ENCODE measurements around the gene GAPDH. TPM values are rescaled to one million over a fixed set of nuclear protein-coding genes. Genes with fewer than 3 reads are reported as not detected.
"Not testable (repeated sequence)": the region's sequence is repeated elsewhere in the genome, so short reads cannot be mapped to it uniquely, and the experiment has no call there.

Gene GAPDH
- 1,000 to 10,000 TPM; 2,526 to 4,151 (median 3,597) TPM for total RNA-seq

DNA sequence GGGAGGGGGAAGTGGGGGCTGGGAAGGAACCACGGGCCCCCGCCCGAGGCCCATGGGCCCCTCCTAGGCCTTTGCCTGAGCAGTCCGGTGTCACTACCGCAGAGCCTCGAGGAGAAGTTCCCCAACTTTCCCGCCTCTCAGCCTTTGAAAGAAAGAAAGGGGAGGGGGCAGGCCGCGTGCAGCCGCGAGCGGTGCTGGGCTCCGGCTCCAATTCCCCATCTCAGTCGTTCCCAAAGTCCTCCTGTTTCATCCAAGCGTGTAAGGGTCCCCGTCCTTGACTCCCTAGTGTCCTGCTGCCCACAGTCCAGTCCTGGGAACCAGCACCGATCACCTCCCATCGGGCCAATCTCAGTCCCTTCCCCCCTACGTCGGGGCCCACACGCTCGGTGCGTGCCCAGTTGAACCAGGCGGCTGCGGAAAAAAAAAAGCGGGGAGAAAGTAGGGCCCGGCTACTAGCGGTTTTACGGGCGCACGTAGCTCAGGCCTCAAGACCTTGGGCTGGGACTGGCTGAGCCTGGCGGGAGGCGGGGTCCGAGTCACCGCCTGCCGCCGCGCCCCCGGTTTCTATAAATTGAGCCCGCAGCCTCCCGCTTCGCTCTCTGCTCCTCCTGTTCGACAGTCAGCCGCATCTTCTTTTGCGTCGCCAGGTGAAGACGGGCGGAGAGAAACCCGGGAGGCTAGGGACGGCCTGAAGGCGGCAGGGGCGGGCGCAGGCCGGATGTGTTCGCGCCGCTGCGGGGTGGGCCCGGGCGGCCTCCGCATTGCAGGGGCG is at the start of gene GAPDH:
GAPDH (plus strand) TSS at position 595 of the 772 bp plus-strand sequence. CDS start 316 bp downstream, outside the sequence.
- intact Hi-C loops (cut with DNase I) = loop anchor here (10.0 kb wide), 1 partner anchor 59 kb away; the partner anchor contains the start of gene VAMP1
- H3K9me3 ChIP-seq = no peaks in the 10 kb centered on the region
- TF ChIP-seq, protein P1, sequence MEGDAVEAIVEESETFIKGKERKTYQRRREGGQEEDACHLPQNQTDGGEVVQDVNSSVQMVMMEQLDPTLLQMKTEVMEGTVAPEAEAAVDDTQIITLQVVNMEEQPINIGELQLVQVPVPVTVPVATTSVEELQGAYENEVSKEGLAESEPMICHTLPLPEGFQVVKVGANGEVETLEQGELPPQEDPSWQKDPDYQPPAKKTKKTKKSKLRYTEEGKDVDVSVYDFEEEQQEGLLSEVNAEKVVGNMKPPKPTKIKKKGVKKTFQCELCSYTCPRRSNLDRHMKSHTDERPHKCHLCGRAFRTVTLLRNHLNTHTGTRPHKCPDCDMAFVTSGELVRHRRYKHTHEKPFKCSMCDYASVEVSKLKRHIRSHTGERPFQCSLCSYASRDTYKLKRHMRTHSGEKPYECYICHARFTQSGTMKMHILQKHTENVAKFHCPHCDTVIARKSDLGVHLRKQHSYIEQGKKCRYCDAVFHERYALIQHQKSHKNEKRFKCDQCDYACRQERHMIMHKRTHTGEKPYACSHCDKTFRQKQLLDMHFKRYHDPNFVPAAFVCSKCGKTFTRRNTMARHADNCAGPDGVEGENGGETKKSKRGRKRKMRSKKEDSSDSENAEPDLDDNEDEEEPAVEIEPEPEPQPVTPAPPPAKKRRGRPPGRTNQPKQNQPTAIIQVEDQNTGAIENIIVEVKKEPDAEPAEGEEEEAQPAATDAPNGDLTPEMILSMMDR (IDR thresholded peaks at IDR 0.05) = peak in 1 of 6 experiments; percentile 13
- TF ChIP-seq POLR2A (IDR thresholded peaks at IDR 0.05) = peak in 2 of 4 donors; percentile 95 to 96
- H3K4me3 ChIP-seq = peak within 1 kb of the TSS; percentile 90 to 99 (median 92)
- WGBS, 2 donors = 0 to 1% methylated on average over 5 to 34 of the region's 62 CpGs
- H3K27me3 ChIP-seq = no peaks in the 10 kb centered on the region
- peaks cover 28 to 61% (median 34%) of the 10 kb centered on the region in 3 donors for H3K36me3 ChIP-seq
- H3K4me1 ChIP-seq = peaks cover 37 to 71% (median 40%) of the 10 kb centered on the region in 3 donors
- peak; percentile 56 for DNase-seq
- H3K27ac ChIP-seq = peak within 1 kb of the TSS; percentile 94 to 99 (median 98)

DNA sequence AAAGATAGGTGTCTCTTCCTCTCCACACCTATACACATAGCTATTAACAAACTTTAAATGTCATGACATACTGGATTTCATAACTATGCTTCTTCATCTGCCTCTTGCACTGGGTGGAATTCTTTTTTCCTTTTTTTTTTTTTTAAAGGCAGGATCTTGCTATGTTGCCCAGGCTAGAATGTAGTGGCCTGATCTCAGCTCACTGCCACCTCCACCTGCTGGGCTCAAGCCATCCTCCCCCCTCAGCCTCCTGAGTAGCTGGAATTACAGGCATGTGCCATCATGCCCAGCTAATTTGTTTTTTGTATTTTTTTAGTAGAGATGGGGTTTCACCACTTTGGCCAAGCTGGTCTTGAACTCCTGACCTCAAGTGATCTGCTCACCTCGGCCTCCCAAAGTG is 46.1 kb upstream of the GAPDH start:
- Histone ChIP-seq H3K36me3 (peaks cover 0 to 16% (median 0%) of the 10 kb centered on the region in 3 donors), H3K4me3 (no peak overlapping the region), H3K27ac (no peak overlapping the region), H3K9me3 (no peaks in the 10 kb centered on the region), H3K4me1 (peaks cover 5 to 10% (median 8%) of the 10 kb centered on the region in 3 donors), H3K27me3 (no peaks in the 10 kb centered on the region)
- TF ChIP-seq, protein P1 (IDR thresholded peaks at IDR 0.05) = no peak
- no peak for TF ChIP-seq POLR2A (IDR thresholded peaks at IDR 0.05)
- 13 to 86% methylated on average over 1 of the region's 1 CpG for WGBS, 2 donors
- intact Hi-C loops (cut with DNase I) = no loop called here
- DNase-seq = no peak

DNA sequence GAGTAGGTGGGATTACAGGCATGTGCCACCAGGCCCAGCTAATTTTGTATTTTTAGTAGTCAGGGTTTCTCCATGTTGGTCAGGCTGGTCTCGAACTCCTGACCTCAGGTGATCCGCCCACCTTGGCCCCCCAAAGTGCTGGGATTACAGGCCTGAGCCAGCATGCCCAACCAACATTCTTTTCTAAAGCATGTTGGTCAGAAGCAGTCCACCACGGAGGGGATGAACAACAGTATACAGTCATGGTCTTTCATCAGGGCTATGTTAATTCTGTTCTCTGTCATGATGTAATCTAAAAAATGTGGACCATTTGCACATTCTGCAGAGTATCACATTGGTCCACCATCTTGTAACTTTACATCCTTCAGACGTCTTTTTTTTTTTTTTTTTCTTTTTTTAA is 44.9 kb upstream of the GAPDH start:
- intact Hi-C loops (cut with DNase I) = no loop called here
- no peak overlapping the region for H3K4me3 ChIP-seq
- H3K36me3 ChIP-seq = peaks cover 0 to 16% (median 0%) of the 10 kb centered on the region in 3 donors
- TF ChIP-seq POLR2A (IDR thresholded peaks at IDR 0.05) = no peak
- TF ChIP-seq, protein P1 (IDR thresholded peaks at IDR 0.05) = no peak
- no peak overlapping the region for H3K27ac ChIP-seq
- WGBS, 2 donors = 48 to 56% methylated on average over 3 to 4 of the region's 4 CpGs
- H3K9me3 ChIP-seq = no peaks in the 10 kb centered on the region
- DNase-seq = no peak
- H3K4me1 ChIP-seq = peaks cover 7 to 14% (median 12%) of the 10 kb centered on the region in 3 donors
- H3K27me3 ChIP-seq = no peaks in the 10 kb centered on the region

DNA sequence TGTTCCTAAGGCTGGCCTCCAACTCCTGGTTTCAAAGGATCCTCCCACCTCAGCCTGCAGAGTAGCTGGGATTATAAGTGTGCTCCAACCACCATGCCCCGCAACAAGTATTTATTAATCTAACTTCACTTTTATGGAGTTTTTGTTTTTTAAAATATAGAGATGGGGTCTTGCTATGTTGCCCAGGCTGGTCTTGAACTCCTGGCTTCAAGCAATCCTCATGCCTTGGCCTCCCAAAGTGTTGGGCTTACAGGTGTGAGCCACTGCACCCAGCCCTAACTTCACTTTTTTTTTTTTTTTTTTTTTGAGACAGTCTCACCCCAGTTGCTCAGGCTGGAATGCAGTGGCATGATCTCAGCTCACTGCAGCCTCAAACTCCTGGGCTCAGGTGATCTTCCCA is 43.6 kb upstream of the GAPDH start:
- intact Hi-C loops (cut with DNase I); H3K27me3 ChIP-seq; H3K9me3 ChIP-seq; H3K4me3 ChIP-seq; H3K27ac ChIP-seq; DNase-seq: not testable (repeated sequence)
- H3K36me3 ChIP-seq = peaks cover 0 to 22% (median 0%) of the 10 kb centered on the region in 3 donors
- WGBS, 2 donors = 91 to 100% methylated on average over 1 of the region's 1 CpG
- H3K4me1 ChIP-seq = peaks cover 12 to 26% (median 24%) of the 10 kb centered on the region in 3 donors

DNA sequence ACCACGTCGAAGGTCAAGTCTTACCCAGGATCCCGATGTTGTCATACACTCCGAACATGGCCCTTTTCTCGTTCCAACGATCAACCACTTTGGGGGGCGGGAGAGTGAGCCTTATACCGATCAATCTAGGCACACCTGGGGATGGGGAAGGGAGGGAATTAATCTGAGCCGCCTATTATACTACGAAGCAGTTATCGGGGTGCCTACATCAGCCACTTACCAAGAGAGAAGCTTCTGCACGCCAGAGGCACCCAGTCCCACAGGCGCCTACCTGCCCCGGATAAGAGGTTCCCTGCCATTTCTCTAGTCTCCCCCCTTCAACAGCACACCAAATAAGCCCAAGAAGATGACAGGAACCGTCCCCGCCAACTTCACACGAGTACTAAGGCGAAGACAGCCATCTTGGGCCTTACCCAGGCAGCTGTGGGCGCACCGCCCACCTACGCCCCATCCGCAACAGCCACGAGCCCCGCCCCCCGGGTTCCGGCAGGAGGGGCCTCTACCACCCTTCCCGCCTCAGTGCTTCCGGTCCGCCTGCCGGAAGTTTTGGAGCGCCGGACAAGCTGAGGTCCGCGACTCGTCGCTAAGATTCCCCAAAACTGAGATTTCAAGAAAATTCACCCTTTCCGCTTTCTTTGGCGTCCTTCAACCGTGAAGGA is 41.4 kb upstream of the GAPDH start, which contains the start of gene MRPL51:
MRPL51 (minus strand) TSS at position 425 of the 659 bp plus-strand sequence; CDS start at position 299, 126 bp downstream.
- no peaks in the 10 kb centered on the region for H3K9me3 ChIP-seq
- peaks cover 0 to 45% (median 0%) of the 10 kb centered on the region in 3 donors for H3K36me3 ChIP-seq
- DNase-seq = peak; percentile 77
- H3K27ac ChIP-seq = peak within 1 kb of the TSS; percentile 96 to 99 (median 98)
- 1% methylated on average over 23 to 28 of the region's 39 CpGs for WGBS, 2 donors
- TF ChIP-seq POLR2A (IDR thresholded peaks at IDR 0.05) = peak in 3 of 4 donors; percentile 62 to 86 (median 74)
- TF ChIP-seq, protein P1 (IDR thresholded peaks at IDR 0.05) = no peak
- H3K4me1 ChIP-seq = peaks cover 12 to 39% (median 31%) of the 10 kb centered on the region in 3 donors
- peak within 1 kb of the TSS; percentile 73 to 82 (median 78) for H3K4me3 ChIP-seq
- intact Hi-C loops (cut with DNase I) = no loop called here
- H3K27me3 ChIP-seq = no peaks in the 10 kb centered on the region
